ENCODE data around the gene LTB. TPM values are rescaled to one million over a fixed set of nuclear protein-coding genes. Genes with fewer than 3 reads are reported as not detected.

LTB gene
- total and polyA plus RNA-seq, 2 of the 4 experiments (the other 2 are of a cell fraction), result not detected

DNA sequence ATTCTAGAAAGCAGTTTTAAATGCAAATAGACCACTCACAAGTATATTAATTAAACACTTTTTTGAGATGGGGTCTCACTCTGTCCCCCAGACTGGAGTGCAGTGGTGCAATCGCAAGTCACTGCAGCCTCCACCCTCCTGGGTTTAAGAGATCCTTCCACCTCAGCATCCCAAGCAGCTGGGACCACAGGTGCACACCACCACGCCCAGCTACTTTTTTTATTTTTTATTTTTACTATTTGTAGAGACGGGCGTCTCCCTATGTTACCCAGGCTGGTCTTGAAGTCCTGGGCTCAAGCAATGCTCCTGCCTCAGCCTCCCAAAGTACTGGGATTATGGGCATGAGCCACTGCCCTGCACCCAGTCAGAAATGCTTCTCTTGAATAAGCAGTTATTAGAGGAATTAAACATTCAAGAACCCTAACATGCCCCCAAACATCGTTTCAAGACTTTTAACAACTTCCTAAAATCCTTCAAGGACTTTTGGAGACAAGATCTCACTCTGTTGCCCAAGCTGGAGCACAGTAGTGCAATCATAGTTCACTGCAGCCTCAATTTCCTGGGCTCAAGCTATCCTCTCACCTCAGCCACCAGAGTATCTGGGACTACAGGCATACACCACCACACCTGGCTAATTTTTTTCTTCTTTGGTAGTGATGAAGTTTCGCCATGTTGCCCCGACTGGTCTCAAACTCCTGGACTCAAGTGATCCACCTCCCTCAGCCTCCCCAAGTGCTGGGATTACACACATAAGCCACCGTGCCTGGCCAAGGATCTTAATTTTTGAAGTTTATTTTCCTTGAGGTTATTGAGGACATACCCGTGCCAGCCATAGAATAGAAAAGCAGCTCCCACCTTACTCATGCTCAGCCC lies 50.2 kb downstream of the LTB start:
- Histone ChIP-seq H3K18ac (ENCODE audit: low read depth, low read length) (no peak overlapping the region), H3K9me3 (ENCODE audit: control insufficient read depth, insufficient read depth, low read length) (no peaks in the 10 kb centered on the region), H2AK9ac (replicated peaks; ENCODE audit: low read depth, low read length, poor library complexity) (no peak overlapping the region), H3K4me3 (ENCODE audit: insufficient read depth, low read depth, low read length) (no peak overlapping the region), H3K9ac (ENCODE audit: low read depth, low read length) (no peak overlapping the region), H2BK20ac (ENCODE audit: low read depth, low read length) (no peak overlapping the region), H2BK120ac (ENCODE audit: low read depth, low read length) (no peak overlapping the region), H4K20me1 (ENCODE audit: insufficient read depth, low read length) (peaks cover 78% of the 10 kb centered on the region), H4K5ac (ENCODE audit: low read depth, low read length) (no peak overlapping the region), H4K8ac (ENCODE audit: low read depth in 2 of 2, low read length in 2 of 2) (no peak overlapping the region), H3K27ac (ENCODE audit: insufficient read depth, low read length) (no peak overlapping the region), H4K91ac (ENCODE audit: insufficient read depth, low read depth, low read length) (no peak overlapping the region), H2AFZ (replicated peaks; ENCODE audit: low read length, poor library complexity) (no peak overlapping the region), H3K4ac (ENCODE audit: low read depth, low read length) (no peak overlapping the region), H3K4me1 (ENCODE audit: control insufficient read depth, insufficient read depth, low read length) (peaks cover under 1% of the 10 kb centered on the region; the same call in 1 of the 2 replicates), H3K36me3 (ENCODE audit: control insufficient read depth, insufficient read depth, low read length) (peaks cover 72% of the 10 kb centered on the region), H3K56ac (ENCODE audit: extremely low read depth, insufficient read depth, low read length) (no peak overlapping the region), H2AK5ac (ENCODE audit: low read depth, low read length) (no peak overlapping the region), H3K79me1 (ENCODE audit: low read depth in 1 of 2, low read length in 2 of 2) (peaks cover 36 to 73% of the 10 kb centered on the region in 2 experiments), H3K23ac (ENCODE audit: low read depth, low read length) (no peak overlapping the region), H2BK5ac (ENCODE audit: low read depth, low read length, poor library complexity, severe bottlenecking) (no peak overlapping the region), H3K9me1 (ENCODE audit: insufficient read depth, low read length) (peaks cover 10% of the 10 kb centered on the region; the same call in 1 of the 2 replicates), H3K4me2 (ENCODE audit: low read depth, low read length) (no peak overlapping the region), H3K14ac (replicated peaks; ENCODE audit: low read depth, low read length) (no peak overlapping the region), H3K27me3 (ENCODE audit: control insufficient read depth, insufficient read depth, low read length) (no peaks in the 10 kb centered on the region), H2BK15ac (ENCODE audit: low read depth, low read length) (no peak overlapping the region)
- no TSS peak for BruUV-seq (replicated peaks)
- dilution Hi-C loops (cut with HindIII; ENCODE audit: low sequenced_read_pairs, unreplicated experiment), result no loop called here
- no peak for TF ChIP-seq RFX5 (IDR thresholded peaks at IDR 0.05; ENCODE audit: low read depth, low read length)
- TF ChIP-seq MAFK (IDR thresholded peaks at IDR 0.05; ENCODE audit: low read depth, low read length), result no peak
- no peak for TF ChIP-seq CEBPB (IDR thresholded peaks at IDR 0.05; ENCODE audit: low read depth, low read length)
- no peak for TF ChIP-seq MAZ (IDR thresholded peaks at IDR 0.05; ENCODE audit: borderline replicate concordance, low read depth, low read length)
- TF ChIP-seq, protein P1, sequence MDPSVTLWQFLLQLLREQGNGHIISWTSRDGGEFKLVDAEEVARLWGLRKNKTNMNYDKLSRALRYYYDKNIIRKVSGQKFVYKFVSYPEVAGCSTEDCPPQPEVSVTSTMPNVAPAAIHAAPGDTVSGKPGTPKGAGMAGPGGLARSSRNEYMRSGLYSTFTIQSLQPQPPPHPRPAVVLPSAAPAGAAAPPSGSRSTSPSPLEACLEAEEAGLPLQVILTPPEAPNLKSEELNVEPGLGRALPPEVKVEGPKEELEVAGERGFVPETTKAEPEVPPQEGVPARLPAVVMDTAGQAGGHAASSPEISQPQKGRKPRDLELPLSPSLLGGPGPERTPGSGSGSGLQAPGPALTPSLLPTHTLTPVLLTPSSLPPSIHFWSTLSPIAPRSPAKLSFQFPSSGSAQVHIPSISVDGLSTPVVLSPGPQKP (IDR thresholded peaks at IDR 0.05; ENCODE audit: borderline replicate concordance, low read depth, low read length), result no peak
- no peak for TF ChIP-seq CHD1 (IDR thresholded peaks at IDR 0.05; ENCODE audit: low read depth, low read length)
- no peak for TF ChIP-seq RCOR1 (IDR thresholded peaks at IDR 0.05; ENCODE audit: insufficient replicate concordance, low read length)
- no peak for TF ChIP-seq POLR2A (IDR thresholded peaks at IDR 0.05; ENCODE audit: low read depth, low read length)
- TF ChIP-seq NFE2L2 (IDR thresholded peaks at IDR 0.05; ENCODE audit: low read depth, low read length), result no peak
- in situ Hi-C loops (cut with MboI; ENCODE audit: low sequenced_read_pairs), result no loop called here
- DNase-seq (no peak), ATAC-seq (ENCODE audit: low read depth) (no peak)
- WGBS, 2 experiments (ENCODE audit: extremely low coverage in 2 of 2, insufficient read length in 1 of 2), result no CpG with 5 or more reads among the region's 9 CpGs
- POLR2A ChIA-PET (ENCODE audit: unreplicated experiment), result interaction anchor here (0.6 to 0.7 kb wide), 2 partner anchors 8 to 15 kb away, joined by 4 to 7 read pairs; no protein-coding TSS in a partner anchor
- intact Hi-C loops (cut with micrococcal nuclease), result no loop called here
- CTCF ChIA-PET, result interaction anchor here (0.6 to 0.9 kb wide), 2 partner anchors 9 to 64 kb away, joined by 3 to 4 read pairs; partner anchors contain the start of gene DDX39B
